Caco-2 (cell line): ENCODE measurements around the gene ADD2. TPM values are rescaled to one million over a fixed set of nuclear protein-coding genes. Genes with fewer than 3 reads are reported as not detected.

Source experiments
- BruUV-seq: library from RNA; stranded (reverse); fragments of 400-500 nt; replicated peaks from 2 replicates; lab custom pipeline; 2021; lab: Mats Ljungman, UMichigan
- CTCF ChIA-PET: fragments of 300-600 bp; sonication (Branson Sonifier 250); formaldehyde crosslinking; loops from one replicate; lab custom pipeline; 2022; ENCODE audit warnings: antibody characterized with exemption; lab: Charles Lee
- POLR2A ChIA-PET: fragments of 300-600 bp; sonication (Branson Sonifier 250); formaldehyde crosslinking; loops from one replicate; lab custom pipeline; 2022; ENCODE audit warnings: antibody characterized with exemption; lab: Charles Lee
- DNase-seq, 2 experiments: peaks; one replicate each; pipeline versions ENCODE4 v3.0.0 to v3.0.0-alpha.2; 2020 to 2022
- H3K27me3 ChIP-seq: replicated peaks from 2 replicates; pipeline ENCODE4 v1.6.0; 2011; ENCODE audit warnings: low read length; ENCODE audit not compliant: control insufficient read depth, insufficient read depth
- H3K36me3 ChIP-seq: 2 replicates; pipeline ENCODE4 v1.5.1; 2011; ENCODE audit warnings: low read length; ENCODE audit not compliant: control insufficient read depth, insufficient read depth
- H3K4me1 ChIP-seq: fragments of 250-450 bp; sonication (Bioruptor Pico); 2 replicates; pipeline ENCODE4 v1.5.1; 2020; ENCODE audit warnings: mild to moderate bottlenecking
- H3K4me3 ChIP-seq: 2 replicates; pipeline ENCODE4 v1.5.1; 2011; ENCODE audit warnings: low read depth, mild to moderate bottlenecking, control low read depth, low read length
- H3K9me3 ChIP-seq: fragments of 250-450 bp; sonication (Bioruptor Pico); 2 replicates; pipeline ENCODE4 v1.5.1; 2020; ENCODE audit warnings: mild to moderate bottlenecking, moderate library complexity
- H3K27ac Mint-ChIP-seq: one replicate; pipeline ENCODE4 v1.8.0; 2022; ENCODE audit warnings: mixed read lengths; ENCODE audit not compliant: unreplicated experiment
- H3K27me3 Mint-ChIP-seq: one replicate; pipeline ENCODE4 v1.8.0; 2022; ENCODE audit warnings: mixed read lengths; ENCODE audit not compliant: insufficient read depth, unreplicated experiment
- H3K36me3 Mint-ChIP-seq: one replicate; pipeline ENCODE4 v1.8.0; 2022; ENCODE audit warnings: mild to moderate bottlenecking, mixed read lengths; ENCODE audit not compliant: insufficient read depth, unreplicated experiment
- H3K4me1 Mint-ChIP-seq: one replicate; pipeline ENCODE4 v1.8.0; 2022; ENCODE audit warnings: low read depth, mixed read lengths; ENCODE audit not compliant: unreplicated experiment
- H3K4me3 Mint-ChIP-seq: one replicate; pipeline ENCODE4 v1.8.0; 2022; ENCODE audit warnings: mild to moderate bottlenecking, moderate library complexity, mixed read lengths; ENCODE audit not compliant: unreplicated experiment
- H3K9me3 Mint-ChIP-seq: one replicate; pipeline ENCODE4 v1.8.0; 2022; ENCODE audit warnings: mixed read lengths; ENCODE audit not compliant: unreplicated experiment
- intact Hi-C: fragments of 100-400 bp; cut with micrococcal nuclease; formaldehyde crosslinking; loops from one replicate; pipeline ENCODE4 v1.10.0; 2022; ENCODE audit not compliant: unreplicated experiment
- total RNA-seq: library from RNA; stranded (reverse); gene quantifications from 2 replicates; pipeline ENCODE4 v1.2.3, GENCODE V29; 2022
- TF ChIP-seq, protein P1 (sequence below), 2 experiments: fragments of 200-600 bp in 1 of 2; IDR thresholded peaks; 1 replicate in 1 of 2; 2 replicates in 1 of 2; pipeline versions ENCODE4 v1.5.1 to v1.8.0; 2011 to 2022; ENCODE audit warnings: antibody characterized with exemption in 1 of 2, control low read depth in 1 of 2, inconsistent platforms in 1 of 2, low read depth in 1 of 2, low read length in 1 of 2, mild to moderate bottlenecking in 1 of 2, moderate library complexity in 1 of 2; ENCODE audit not compliant: insufficient read depth in 1 of 2, severe bottlenecking in 1 of 2, unreplicated experiment in 1 of 2

ADD2 gene
- total RNA-seq, 1 experiment from 2014 or later: not detected

DNA sequence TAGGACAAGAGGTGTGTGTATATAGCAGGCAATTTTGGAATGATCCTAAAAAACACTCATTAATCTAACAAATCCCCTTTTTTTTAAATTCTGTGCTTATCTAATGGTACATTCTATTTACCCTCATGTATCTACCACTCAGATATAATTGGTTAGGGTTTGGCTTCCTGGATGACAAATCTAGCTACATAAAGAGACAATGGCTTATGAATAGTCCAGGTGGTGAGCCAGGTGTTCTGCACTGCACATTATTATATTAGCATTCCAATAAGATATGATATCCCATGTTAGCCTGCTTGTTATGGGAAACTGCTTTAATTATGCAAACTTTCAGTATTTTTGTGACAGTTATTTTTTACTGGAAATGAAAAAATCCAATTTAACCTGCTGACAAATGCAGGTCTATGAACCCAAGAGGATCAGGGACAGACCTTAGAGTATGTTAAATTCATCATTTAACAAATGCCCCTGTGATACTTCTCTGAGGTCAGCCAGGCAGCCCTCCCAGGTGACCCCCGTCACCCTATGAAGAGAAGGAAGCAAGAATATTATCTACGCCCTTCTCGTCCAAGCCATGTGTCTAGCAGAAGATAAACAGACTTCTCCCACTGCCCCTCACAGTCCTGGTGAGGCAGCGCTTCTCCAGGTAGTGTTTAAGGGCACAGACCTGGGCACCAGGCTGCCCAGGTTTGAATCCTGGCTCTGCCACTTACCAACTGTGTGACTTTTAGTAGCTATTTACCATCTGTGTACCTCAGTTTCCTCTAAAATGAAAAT lies 83.0 kb downstream of the ADD2 start:
- Mint-ChIP-seq H3K4me3 (no peak overlapping the region), H3K27me3 (peaks cover 9% of the 10 kb centered on the region), H3K4me1 (no peaks in the 10 kb centered on the region), H3K36me3 (no peaks in the 10 kb centered on the region), H3K9me3 (no peaks in the 10 kb centered on the region), H3K27ac (no peak overlapping the region)
- no peak overlapping the region for H3K4me3 ChIP-seq
- BruUV-seq: no TSS peak
- CTCF ChIA-PET: no interaction called here
- no peaks in the 10 kb centered on the region for H3K9me3 ChIP-seq
- H3K27me3 ChIP-seq: no peaks in the 10 kb centered on the region
- intact Hi-C loops: no loop called here
- no peak for DNase-seq
- H3K4me1 ChIP-seq: no peaks in the 10 kb centered on the region
- TF ChIP-seq, protein P1, sequence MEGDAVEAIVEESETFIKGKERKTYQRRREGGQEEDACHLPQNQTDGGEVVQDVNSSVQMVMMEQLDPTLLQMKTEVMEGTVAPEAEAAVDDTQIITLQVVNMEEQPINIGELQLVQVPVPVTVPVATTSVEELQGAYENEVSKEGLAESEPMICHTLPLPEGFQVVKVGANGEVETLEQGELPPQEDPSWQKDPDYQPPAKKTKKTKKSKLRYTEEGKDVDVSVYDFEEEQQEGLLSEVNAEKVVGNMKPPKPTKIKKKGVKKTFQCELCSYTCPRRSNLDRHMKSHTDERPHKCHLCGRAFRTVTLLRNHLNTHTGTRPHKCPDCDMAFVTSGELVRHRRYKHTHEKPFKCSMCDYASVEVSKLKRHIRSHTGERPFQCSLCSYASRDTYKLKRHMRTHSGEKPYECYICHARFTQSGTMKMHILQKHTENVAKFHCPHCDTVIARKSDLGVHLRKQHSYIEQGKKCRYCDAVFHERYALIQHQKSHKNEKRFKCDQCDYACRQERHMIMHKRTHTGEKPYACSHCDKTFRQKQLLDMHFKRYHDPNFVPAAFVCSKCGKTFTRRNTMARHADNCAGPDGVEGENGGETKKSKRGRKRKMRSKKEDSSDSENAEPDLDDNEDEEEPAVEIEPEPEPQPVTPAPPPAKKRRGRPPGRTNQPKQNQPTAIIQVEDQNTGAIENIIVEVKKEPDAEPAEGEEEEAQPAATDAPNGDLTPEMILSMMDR (IDR thresholded peaks at IDR 0.05; ENCODE audit: insufficient read depth in 1 of 2, low read depth in 1 of 2, low read length in 1 of 2, severe bottlenecking in 1 of 2, unreplicated experiment in 1 of 2): no peak
- no peaks in the 10 kb centered on the region for H3K36me3 ChIP-seq
- POLR2A ChIA-PET: no interaction called here

DNA sequence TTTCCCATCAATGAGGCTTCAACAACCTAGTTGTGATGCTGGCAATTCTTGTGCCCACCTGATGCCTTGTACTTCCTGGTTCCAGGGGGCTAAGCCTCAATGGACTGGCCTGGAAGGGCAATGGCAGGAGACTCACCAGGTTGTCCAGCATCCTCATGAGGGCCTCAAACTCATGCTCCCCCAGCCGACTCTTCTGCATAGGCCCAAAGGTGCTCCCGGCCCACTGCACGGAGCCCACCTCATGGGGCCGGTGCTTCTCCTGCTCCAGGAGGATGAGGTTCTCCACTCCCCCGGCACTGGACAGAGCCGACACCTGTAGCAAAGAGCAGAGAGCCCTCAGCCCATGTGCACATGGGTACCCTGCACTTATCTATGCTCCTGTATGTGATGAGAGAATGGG lies 84.5 kb downstream of the ADD2 start:
- no TSS peak for BruUV-seq
- no peaks in the 10 kb centered on the region for H3K4me1 ChIP-seq
- Mint-ChIP-seq H3K9me3 (no peaks in the 10 kb centered on the region), H3K27ac (no peak overlapping the region), H3K4me3 (no peak overlapping the region), H3K36me3 (no peaks in the 10 kb centered on the region), H3K4me1 (no peaks in the 10 kb centered on the region), H3K27me3 (peaks cover 9% of the 10 kb centered on the region)
- H3K27me3 ChIP-seq: no peaks in the 10 kb centered on the region
- CTCF ChIA-PET: interaction anchor here (0.7 kb wide), 1 partner anchor 15 kb away, joined by 3 read pairs; no protein-coding TSS in a partner anchor
- no peaks in the 10 kb centered on the region for H3K36me3 ChIP-seq
- TF ChIP-seq, protein P1 (IDR thresholded peaks at IDR 0.05; ENCODE audit: insufficient read depth in 1 of 2, low read depth in 1 of 2, low read length in 1 of 2, severe bottlenecking in 1 of 2, unreplicated experiment in 1 of 2): no peak
- H3K9me3 ChIP-seq: no peaks in the 10 kb centered on the region
- no peak overlapping the region for H3K4me3 ChIP-seq
- POLR2A ChIA-PET: no interaction called here
- no peak for DNase-seq
- intact Hi-C loops: no loop called here

DNA sequence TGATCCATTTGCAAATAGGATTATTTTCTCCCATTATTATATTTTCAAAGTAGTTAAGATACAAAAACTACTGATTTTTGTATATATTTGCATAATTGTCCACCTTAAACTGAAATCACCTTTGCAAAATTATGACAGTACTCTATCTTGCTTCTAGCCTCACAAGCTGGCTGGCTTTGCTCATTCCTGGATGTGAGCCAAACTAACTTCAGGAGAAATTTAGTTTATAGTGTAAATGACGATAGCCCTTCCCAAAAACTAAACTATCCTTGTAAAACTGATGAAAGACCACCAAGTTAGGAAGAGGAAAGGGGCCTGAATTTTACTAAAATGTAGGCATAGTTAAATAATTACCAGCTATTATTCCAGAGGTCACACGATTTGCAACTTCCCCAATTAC lies 87.3 kb downstream of the ADD2 start:
- no peaks in the 10 kb centered on the region for H3K36me3 Mint-ChIP-seq
- TF ChIP-seq, protein P1 (IDR thresholded peaks at IDR 0.05; ENCODE audit: insufficient read depth in 1 of 2, low read depth in 1 of 2, low read length in 1 of 2, severe bottlenecking in 1 of 2, unreplicated experiment in 1 of 2): no peak
- intact Hi-C loops: no loop called here
- peaks cover 12% of the 10 kb centered on the region for H3K27me3 Mint-ChIP-seq
- H3K36me3 ChIP-seq: no peaks in the 10 kb centered on the region
- no peak overlapping the region for H3K27ac Mint-ChIP-seq
- H3K4me3 ChIP-seq: no peak overlapping the region
- no peak for DNase-seq
- ChIA-PET CTCF (no interaction called here), POLR2A (no interaction called here)
- no TSS peak for BruUV-seq
- H3K4me1 Mint-ChIP-seq: no peaks in the 10 kb centered on the region
- no peaks in the 10 kb centered on the region for H3K9me3 Mint-ChIP-seq
- no peaks in the 10 kb centered on the region for H3K9me3 ChIP-seq
- H3K27me3 ChIP-seq: no peaks in the 10 kb centered on the region; the same call in 1 of the 2 replicates
- no peak overlapping the region for H3K4me3 Mint-ChIP-seq
- H3K4me1 ChIP-seq: no peaks in the 10 kb centered on the region
